ENCODE measurements around the gene MAD1L1.

DNA sequence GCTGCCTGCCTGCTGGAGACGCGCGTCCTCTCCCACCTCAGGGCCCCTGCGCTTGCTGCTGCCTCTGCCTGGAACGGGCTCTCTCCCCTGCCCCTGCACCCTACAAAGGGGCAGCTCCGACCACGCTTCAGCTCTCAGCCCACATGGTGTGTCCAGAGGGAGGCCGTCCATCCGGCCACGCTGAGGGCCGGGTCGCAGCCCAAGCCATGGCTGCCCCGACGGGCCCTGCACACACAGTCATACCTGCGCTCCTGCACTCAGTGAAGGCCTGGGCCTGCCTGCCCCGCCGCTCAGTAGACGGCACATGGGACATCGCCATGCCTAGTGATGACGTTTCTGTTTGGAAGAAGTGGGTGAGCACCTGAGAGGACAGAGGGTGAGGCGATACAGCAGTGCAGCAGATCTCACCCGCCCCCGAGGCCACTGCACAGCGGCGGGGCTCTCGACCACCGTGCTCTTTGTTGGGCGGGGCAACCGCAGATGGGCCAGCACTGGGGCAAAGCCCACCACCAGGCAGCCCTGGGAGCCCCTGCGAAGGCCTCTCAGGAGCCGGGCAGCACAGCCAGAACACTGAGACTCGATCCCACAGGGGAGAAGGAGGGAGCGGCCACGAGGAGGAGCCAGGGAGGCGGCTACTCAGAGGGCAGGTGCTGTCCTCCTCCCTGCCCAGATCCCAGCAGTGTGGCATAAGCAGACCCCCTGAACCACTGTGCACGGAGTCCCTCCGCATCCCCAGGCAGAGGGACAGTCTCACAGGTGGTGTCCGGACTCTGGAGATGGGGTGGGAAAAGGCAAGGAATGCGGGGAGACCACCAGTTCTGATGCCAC, 129.5 kb downstream of the MAD1L1 start:
- TF ChIP-seq, protein P1, sequence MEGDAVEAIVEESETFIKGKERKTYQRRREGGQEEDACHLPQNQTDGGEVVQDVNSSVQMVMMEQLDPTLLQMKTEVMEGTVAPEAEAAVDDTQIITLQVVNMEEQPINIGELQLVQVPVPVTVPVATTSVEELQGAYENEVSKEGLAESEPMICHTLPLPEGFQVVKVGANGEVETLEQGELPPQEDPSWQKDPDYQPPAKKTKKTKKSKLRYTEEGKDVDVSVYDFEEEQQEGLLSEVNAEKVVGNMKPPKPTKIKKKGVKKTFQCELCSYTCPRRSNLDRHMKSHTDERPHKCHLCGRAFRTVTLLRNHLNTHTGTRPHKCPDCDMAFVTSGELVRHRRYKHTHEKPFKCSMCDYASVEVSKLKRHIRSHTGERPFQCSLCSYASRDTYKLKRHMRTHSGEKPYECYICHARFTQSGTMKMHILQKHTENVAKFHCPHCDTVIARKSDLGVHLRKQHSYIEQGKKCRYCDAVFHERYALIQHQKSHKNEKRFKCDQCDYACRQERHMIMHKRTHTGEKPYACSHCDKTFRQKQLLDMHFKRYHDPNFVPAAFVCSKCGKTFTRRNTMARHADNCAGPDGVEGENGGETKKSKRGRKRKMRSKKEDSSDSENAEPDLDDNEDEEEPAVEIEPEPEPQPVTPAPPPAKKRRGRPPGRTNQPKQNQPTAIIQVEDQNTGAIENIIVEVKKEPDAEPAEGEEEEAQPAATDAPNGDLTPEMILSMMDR (conservative IDR thresholded peaks at IDR 0.05), result no peak
- TF ChIP-seq EZH2 (IDR thresholded peaks at IDR 0.05; ENCODE audit: low read depth), result no peak

Data from PC-9 (cell line).